Naive thymus-derived CD8-positive, alpha-beta T cell (primary cell): ENCODE measurements around the gene GNG7. TPM values are rescaled to one million over a fixed set of nuclear protein-coding genes. Genes with fewer than 3 reads are reported as not detected.

Experiments used
- ATAC-seq, 2 donors: fragments of 150-1000 bp; cut with Tn5 transposase in 1 of 2; sonication (Bioruptor Pico), chemical (Tn5 transposase) in 1 of 2; 1 replicate in 1 of 2; 2 replicates in 1 of 2; pipeline ENCODE4 v1.10.0; 2021; ENCODE audit warnings: mild to moderate bottlenecking in 2 of 2, moderate library complexity in 2 of 2
- POLR2A ChIA-PET: fragments of 350-600 bp; sonication (Branson Sonifier 250); formaldehyde crosslinking; loops from one replicate; lab custom pipeline; 2021; ENCODE audit warnings: antibody characterized with exemption; lab: Charles Lee
- DNase-seq, 10 donors: peaks; one replicate each; pipeline versions ENCODE4 v3.0.0 to v3.0.0-alpha.2; 2020 to 2022
- H3K27ac Mint-ChIP-seq, 10 donors: one replicate each; pipeline ENCODE4 v1.8.0; 2020 to 2022; ENCODE audit warnings: mild to moderate bottlenecking in 10 of 10, mixed read lengths in 10 of 10, moderate library complexity in 4 of 10, inconsistent platforms in 1 of 10
- H3K27me3 Mint-ChIP-seq, 5 donors: one replicate each; pipeline ENCODE4 v1.8.0; 2021 to 2022; ENCODE audit warnings: mixed read lengths in 5 of 5
- H3K36me3 Mint-ChIP-seq, 3 donors: one replicate each; pipeline ENCODE4 v1.8.0; 2020 to 2022; ENCODE audit warnings: mixed read lengths in 3 of 3, mild to moderate bottlenecking in 2 of 3, inconsistent platforms in 1 of 3
- H3K4me1 Mint-ChIP-seq, 4 donors: one replicate each; pipeline ENCODE4 v1.8.0; 2021 to 2022; ENCODE audit warnings: mixed read lengths in 4 of 4
- H3K4me3 Mint-ChIP-seq, 10 donors: one replicate each; pipeline ENCODE4 v1.8.0; 2020 to 2022; ENCODE audit warnings: mild to moderate bottlenecking in 10 of 10, mixed read lengths in 10 of 10, moderate library complexity in 6 of 10, inconsistent platforms in 1 of 10
- H3K9me3 Mint-ChIP-seq, 9 donors: one replicate each; pipeline ENCODE4 v1.8.0; 2020 to 2022; ENCODE audit warnings: mixed read lengths in 9 of 9, mild to moderate bottlenecking in 3 of 9, inconsistent platforms in 1 of 9, moderate library complexity in 1 of 9
- polyA plus RNA-seq, 3 donors: library from polyadenylated mRNA; unstranded; fragments of 300-500 nt; fragmentation: Illumina TruSeq; gene quantifications; one replicate each; pipeline ENCODE4 v1.2.3, GENCODE V29; 2021
- total RNA-seq, 8 experiments: library from RNA in 2 of 8; stranded (reverse) in 2 of 8; gene quantifications; one replicate each; pipeline ENCODE4 v1.2.3 and lab custom pipeline; 2021 to 2026

Gene GNG7
- total and polyA plus RNA-seq, 5 experiments from 2014 or later = 1.8 to 8.5 (median 4.2) TPM

DNA sequence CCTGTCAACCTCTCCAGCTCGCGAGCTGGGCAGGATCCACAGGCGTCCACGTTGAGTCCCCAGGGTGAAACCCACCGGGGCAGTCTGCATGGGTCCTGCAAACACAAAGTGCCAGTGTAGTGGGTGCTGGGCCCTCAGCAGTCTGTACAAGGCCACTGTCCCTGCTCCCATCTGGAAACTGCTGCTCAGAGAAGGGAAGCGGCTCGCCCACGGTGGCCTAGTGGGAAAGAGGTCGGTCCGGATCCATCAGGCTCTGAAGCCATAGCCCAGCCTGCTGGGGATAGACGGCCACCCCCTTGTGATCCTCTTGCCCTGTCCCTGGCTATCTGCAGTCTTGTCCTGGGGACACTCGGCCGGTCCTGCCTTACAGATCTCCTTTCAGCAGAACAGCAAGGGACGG, 21.3 kb upstream of the GNG7 start:
- Mint-ChIP-seq H3K4me3 (no peak overlapping the region), H3K4me1 (peaks cover 2 to 25% (median 13%) of the 10 kb centered on the region in 4 donors), H3K36me3 (peaks cover 0 to 6% (median 0%) of the 10 kb centered on the region in 3 donors), H3K27me3 (peaks cover 6 to 59% (median 17%) of the 10 kb centered on the region in 5 donors), H3K27ac (no peak overlapping the region), H3K9me3 (peaks cover 0 to 2% (median 0%) of the 10 kb centered on the region in 9 donors)
- POLR2A ChIA-PET = no interaction called here
- DNase-seq (no peak), ATAC-seq (no peak)

GRCh38 chr19:2723345-2723715, 20.8 kb upstream of the GNG7 start:
- POLR2A ChIA-PET = interaction anchor here (0.6 kb wide), 1 partner anchor 13 kb away, joined by 3 read pairs; no protein-coding TSS in a partner anchor
- Mint-ChIP-seq H3K4me3 (no peak overlapping the region), H3K27me3 (peaks cover 6 to 60% (median 17%) of the 10 kb centered on the region in 5 donors), H3K36me3 (peaks cover 0 to 6% (median 0%) of the 10 kb centered on the region in 3 donors), H3K27ac (no peak overlapping the region), H3K9me3 (peaks cover 0 to 2% (median 0%) of the 10 kb centered on the region in 9 donors), H3K4me1 (peaks cover 1 to 25% (median 13%) of the 10 kb centered on the region in 4 donors)
- ATAC-seq (no peak), DNase-seq (no peak)

GRCh38 chr19:2722541-2723344, 20.2 kb upstream of the GNG7 start:
- Mint-ChIP-seq H3K4me3 (peak overlapping the region in 4 of 10 donors; percentile 20 to 67 (median 34)), H3K27ac (no peak overlapping the region), H3K4me1 (peaks cover 1 to 25% (median 13%) of the 10 kb centered on the region in 4 donors), H3K27me3 (peaks cover 6 to 62% (median 20%) of the 10 kb centered on the region in 5 donors), H3K36me3 (peaks cover 0 to 6% (median 0%) of the 10 kb centered on the region in 3 donors), H3K9me3 (peaks cover 0 to 2% (median 0%) of the 10 kb centered on the region in 9 donors)
- ATAC-seq = no peak
- POLR2A ChIA-PET = interaction anchor here (0.6 kb wide), 1 partner anchor 12 kb away, joined by 3 read pairs; no protein-coding TSS in a partner anchor
- no peak for DNase-seq

DNA sequence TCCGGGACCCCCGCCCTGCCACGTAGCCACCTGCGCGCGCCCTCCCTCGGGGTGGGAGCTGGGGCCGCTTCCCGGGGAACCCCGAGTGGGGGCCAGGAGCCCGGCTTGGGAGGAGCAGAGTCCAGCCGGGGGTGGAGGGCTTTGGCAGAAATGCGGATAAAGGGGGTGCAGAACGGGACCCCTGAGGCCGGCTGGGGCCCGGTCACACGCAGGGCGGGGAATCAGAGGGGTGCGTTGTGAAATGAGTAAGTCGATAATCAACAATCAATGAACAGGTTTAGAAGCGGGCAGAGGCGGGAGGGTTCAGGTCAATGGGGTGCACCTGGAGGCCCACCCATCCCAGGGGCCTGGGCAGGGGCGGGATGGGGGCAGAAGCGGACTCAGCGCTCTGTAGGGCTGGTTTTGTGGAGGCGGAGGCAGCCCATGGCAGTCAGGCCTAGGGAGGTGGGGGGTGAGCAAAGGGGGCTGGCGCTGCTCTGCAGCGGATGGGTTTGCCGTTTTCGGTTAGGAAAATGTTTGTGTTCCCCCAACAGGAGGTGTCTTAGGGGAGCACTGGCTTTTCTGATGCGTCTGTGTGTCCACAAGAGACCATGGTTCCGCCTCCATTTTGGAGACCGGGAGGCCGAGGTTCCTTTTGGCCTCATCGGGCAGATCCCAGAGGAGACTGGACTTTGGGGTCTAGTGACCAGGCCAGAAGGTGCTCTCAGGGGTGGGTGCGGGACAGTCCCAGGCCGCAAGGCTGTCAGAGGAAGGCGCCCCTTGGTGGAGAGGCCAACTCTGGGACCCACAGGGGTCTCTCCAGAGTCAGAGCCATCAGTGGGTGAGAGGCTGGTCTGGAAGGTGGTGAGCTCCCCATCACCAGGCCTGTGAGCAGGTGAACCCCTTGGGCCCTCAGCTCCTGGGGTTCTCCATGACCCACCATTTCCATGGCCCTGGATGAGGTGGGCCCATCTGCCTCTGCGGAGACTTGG, 19.4 kb upstream of the GNG7 start:
- Mint-ChIP-seq H3K27me3 (peaks cover 6 to 62% (median 20%) of the 10 kb centered on the region in 5 donors), H3K36me3 (peaks cover 0 to 6% (median 0%) of the 10 kb centered on the region in 3 donors), H3K4me1 (peaks cover 0 to 21% (median 11%) of the 10 kb centered on the region in 4 donors), H3K4me3 (peak overlapping the region; percentile 47 to 71 (median 58)), H3K9me3 (peaks cover 0 to 2% (median 0%) of the 10 kb centered on the region in 9 donors), H3K27ac (peak overlapping the region in 4 of 10 donors; percentile 17 to 65 (median 56))
- DNase-seq (no peak), ATAC-seq (no peak)
- POLR2A ChIA-PET = no interaction called here

GRCh38 chr19:2720777-2721569, 18.5 kb upstream of the GNG7 start, which contains the start of gene DIRAS1:
TSS of gene DIRAS1 (minus strand) at chr19:2721372. CDS start at chr19:2717806, 3,566 bp downstream.
- POLR2A ChIA-PET = interaction anchor here (0.6 kb wide), 2 partner anchors 17 to 198 kb away, joined by 4 to 6 read pairs; no protein-coding TSS in a partner anchor
- peaks cover 6 to 57% (median 19%) of the 10 kb centered on the region in 5 donors for H3K27me3 Mint-ChIP-seq
- peak within 1 kb of the TSS in 4 of 10 donors; percentile 17 to 65 (median 56) for H3K27ac Mint-ChIP-seq
- peaks cover 0 to 16% (median 11%) of the 10 kb centered on the region in 4 donors for H3K4me1 Mint-ChIP-seq
- H3K9me3 Mint-ChIP-seq = peaks cover 0 to 3% (median under 1%) of the 10 kb centered on the region in 9 donors
- ATAC-seq (peak; percentile 22 to 30), DNase-seq (no peak)
- H3K4me3 Mint-ChIP-seq = peak within 1 kb of the TSS; percentile 50 to 75 (median 66)
- H3K36me3 Mint-ChIP-seq = peaks cover 0 to 6% (median 0%) of the 10 kb centered on the region in 3 donors

DNA sequence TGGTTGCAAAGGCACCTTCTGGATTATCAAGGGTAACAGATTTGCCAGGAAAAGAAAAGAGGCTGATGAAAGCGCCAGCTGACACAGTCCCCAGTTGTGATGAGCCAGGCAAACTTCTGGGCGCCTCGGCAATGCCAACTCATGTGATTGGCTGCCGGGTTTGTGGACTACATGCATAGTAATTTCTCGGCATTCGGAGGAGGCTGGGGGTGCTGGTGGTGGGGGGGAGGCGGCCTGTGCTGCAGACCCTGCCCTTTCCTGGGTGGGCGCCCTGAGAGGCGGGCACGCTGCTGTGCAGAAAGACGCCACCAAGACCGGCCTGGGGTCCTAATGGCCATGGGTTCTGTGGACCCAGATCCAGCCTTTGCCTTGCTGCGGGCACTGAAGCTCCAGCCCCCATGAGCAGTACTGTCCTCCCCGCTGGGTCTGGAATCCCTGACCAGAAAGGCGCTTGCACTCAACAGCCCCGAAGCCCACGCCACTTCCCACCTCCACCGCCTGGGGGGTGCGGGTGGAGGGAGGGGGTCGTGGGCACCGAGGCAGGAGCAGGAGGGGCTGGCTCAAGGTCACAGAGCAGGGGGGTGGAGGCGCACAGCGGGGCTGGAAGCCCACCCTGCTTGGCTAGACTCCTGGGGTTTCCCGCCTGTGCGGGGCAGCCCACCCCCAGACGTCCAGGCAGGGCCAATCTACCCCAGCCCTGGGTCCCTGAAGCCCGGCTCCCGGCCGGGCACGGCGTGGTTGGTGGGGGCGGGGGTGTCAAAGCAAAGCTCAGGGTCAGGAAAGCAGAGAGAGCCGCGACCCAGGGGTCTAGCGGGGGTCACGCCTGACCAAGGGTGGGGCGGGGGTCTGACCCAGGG, 17.7 kb upstream of the GNG7 start:
- POLR2A ChIA-PET = interaction anchor here (0.6 kb wide), 2 partner anchors 18 to 197 kb away, joined by 4 to 6 read pairs; no protein-coding TSS in a partner anchor
- H3K27ac Mint-ChIP-seq = peak overlapping the region in 1 of 10 donors; percentile 56
- peaks cover 0 to 6% (median 0%) of the 10 kb centered on the region in 3 donors for H3K36me3 Mint-ChIP-seq
- peak in 1 of 2 donors; percentile 33 for ATAC-seq
- H3K4me1 Mint-ChIP-seq = peaks cover 0 to 16% (median 11%) of the 10 kb centered on the region in 4 donors
- no peak for DNase-seq
- peaks cover 9 to 50% (median 18%) of the 10 kb centered on the region in 5 donors for H3K27me3 Mint-ChIP-seq
- H3K4me3 Mint-ChIP-seq = peak overlapping the region; percentile 25 to 78 (median 70)
- peaks cover 0 to 11% (median 3%) of the 10 kb centered on the region in 9 donors for H3K9me3 Mint-ChIP-seq

DNA sequence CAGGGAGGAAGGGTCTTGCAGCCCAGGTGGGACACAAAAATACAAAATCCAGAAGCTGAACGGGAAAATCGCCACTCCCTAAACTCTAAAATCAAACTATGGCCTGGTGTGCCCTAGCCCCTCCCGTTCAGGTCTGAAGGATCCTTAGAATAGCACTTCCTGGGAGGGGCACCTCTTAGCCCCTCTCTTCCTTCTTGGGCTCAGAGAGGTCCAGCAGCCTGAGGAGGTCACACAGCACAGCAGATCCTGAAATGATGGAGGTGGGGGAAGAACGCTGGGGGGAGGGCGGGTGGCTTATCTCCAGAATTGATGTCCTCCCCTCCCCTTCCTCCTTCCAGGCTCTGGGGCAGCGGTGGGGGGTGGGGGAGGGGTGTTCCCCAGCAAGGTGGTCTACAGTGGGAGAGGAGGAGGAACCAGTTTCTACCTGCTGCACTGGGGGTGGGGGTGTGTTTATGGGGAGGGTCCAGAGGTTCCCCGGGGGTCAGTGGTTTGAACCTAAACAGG, 16.8 kb upstream of the GNG7 start:
- Mint-ChIP-seq H3K9me3 (peaks cover 0 to 14% (median 3%) of the 10 kb centered on the region in 9 donors), H3K27ac (no peak overlapping the region), H3K4me1 (peaks cover 0 to 16% (median 11%) of the 10 kb centered on the region in 4 donors), H3K4me3 (peak overlapping the region in 4 of 10 donors; percentile 52 to 75 (median 72)), H3K27me3 (peaks cover 8 to 45% (median 16%) of the 10 kb centered on the region in 5 donors), H3K36me3 (peaks cover 0 to 6% (median 0%) of the 10 kb centered on the region in 3 donors)
- no peak for DNase-seq
- no peak for ATAC-seq
- POLR2A ChIA-PET = no interaction called here

GRCh38 chr19:2717638-2718541, 15.4 kb upstream of the GNG7 start:
- Mint-ChIP-seq H3K27me3 (peaks cover 7 to 32% (median 13%) of the 10 kb centered on the region in 5 donors), H3K9me3 (peaks cover 0 to 14% (median 3%) of the 10 kb centered on the region in 9 donors), H3K27ac (peak overlapping the region in 1 of 10 donors; percentile 73), H3K4me1 (peaks cover 0 to 16% (median 11%) of the 10 kb centered on the region in 4 donors), H3K4me3 (peak overlapping the region in 1 of 10 donors; percentile 38), H3K36me3 (peaks cover 0 to 6% (median 0%) of the 10 kb centered on the region in 3 donors)
- no peak for ATAC-seq
- no peak for DNase-seq
- POLR2A ChIA-PET = no interaction called here

DNA sequence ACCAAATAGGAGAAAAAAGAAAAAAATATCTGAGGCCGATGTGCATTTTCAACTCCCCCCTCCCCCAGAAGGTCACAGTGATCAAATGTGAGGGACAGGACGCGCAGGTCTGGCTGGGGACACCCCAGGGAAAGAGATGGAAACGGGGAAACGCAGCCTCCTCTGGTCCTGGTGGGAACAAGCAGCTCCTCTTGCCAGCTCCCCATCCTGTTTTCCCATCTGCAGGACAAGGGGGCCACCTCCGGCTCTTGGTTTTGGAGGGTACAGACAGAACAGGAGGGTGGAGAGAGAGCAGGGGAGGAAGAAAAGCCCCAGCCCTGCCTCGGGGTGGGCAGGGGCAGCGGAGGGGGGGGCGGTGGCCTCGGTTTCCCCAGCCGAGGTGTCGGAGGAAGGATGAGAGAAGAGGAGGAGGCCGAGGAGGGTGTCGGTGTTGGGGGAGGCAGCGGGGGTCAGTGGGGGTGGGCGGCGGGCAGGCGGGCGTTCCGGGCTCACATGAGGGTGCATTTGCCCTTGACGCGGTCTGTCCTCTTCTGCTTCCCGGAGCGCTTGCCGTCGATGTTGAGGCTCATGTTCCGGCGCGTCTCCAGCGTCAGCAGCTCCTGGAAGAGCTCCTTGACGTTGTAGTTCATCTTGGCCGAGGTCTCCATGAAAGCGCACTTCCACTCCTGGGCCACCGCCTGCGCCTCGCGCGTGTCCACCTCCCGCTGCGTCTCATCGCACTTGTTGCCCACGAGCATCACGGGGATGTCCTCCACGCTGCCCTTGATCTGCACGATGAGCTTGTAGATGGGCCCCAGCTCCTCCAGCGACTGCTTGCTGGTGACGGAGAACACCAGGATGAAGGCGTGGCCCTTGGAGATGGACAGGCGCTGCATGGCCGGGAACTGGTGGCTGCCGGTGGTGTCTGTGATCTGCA, 14.5 kb upstream of the GNG7 start:
- Mint-ChIP-seq H3K36me3 (peaks cover 0 to 6% (median 0%) of the 10 kb centered on the region in 3 donors), H3K27ac (no peak overlapping the region), H3K27me3 (peaks cover 7 to 23% (median 13%) of the 10 kb centered on the region in 5 donors), H3K4me3 (no peak overlapping the region), H3K9me3 (peaks cover 0 to 14% (median 3%) of the 10 kb centered on the region in 9 donors), H3K4me1 (peaks cover 0 to 16% (median 12%) of the 10 kb centered on the region in 4 donors)
- POLR2A ChIA-PET = no interaction called here
- ATAC-seq (no peak), DNase-seq (no peak)
